HepG2 (cell line): ENCODE results near the gene PLIN5. TPM values are rescaled to one million over a fixed set of nuclear protein-coding genes. Genes with fewer than 3 reads are reported as not detected.

Experiments
- CSRNP2 ChIP-seq: sonication (generic); formaldehyde crosslinking; conservative IDR thresholded peaks from 2 replicates; pipeline ENCODE4 v1.8.0; 2022; ENCODE audit warnings: low read depth, missing genetic modification reagents
- DMTF1 ChIP-seq: sonication (generic); formaldehyde crosslinking; IDR thresholded peaks from 2 replicates; pipeline ENCODE4 v1.4.0; 2020; ENCODE audit warnings: mild to moderate bottlenecking, missing genetic modification reagents
- HNRNPH1 ChIP-seq: fragments of 200-400 bp; formaldehyde crosslinking; optimal IDR thresholded peaks from 2 replicates; pipeline ENCODE3; 2017; ENCODE audit warnings: mild to moderate bottlenecking, low read depth, low read length
- HNRNPK ChIP-seq: fragments of 200-400 bp; formaldehyde crosslinking; IDR thresholded peaks from 2 replicates; pipeline ENCODE4 v1.6.1; 2018; ENCODE audit warnings: low read length, low read depth, moderate library complexity, mild to moderate bottlenecking; ENCODE audit not compliant: poor library complexity, severe bottlenecking
- PAX8 ChIP-seq: sonication (generic); formaldehyde crosslinking; IDR thresholded peaks from 2 replicates; pipeline ENCODE4 v1.8.0; 2022; ENCODE audit warnings: mild to moderate bottlenecking, missing genetic modification reagents, borderline replicate concordance
- TARDBP ChIP-seq: sonication (generic); formaldehyde crosslinking; IDR thresholded peaks from 2 replicates; pipeline ENCODE4 v1.8.0; 2022; ENCODE audit warnings: mild to moderate bottlenecking, missing genetic modification reagents
- ZFYVE20 ChIP-seq: sonication (generic); formaldehyde crosslinking; IDR thresholded peaks from 2 replicates; pipeline ENCODE4 v1.8.0; 2023; ENCODE audit warnings: low read depth, mild to moderate bottlenecking, moderate library complexity, missing genetic modification reagents, borderline replicate concordance
- ZNF24 ChIP-seq: fragments of 450-650 bp; IDR thresholded peaks from 2 replicates; pipeline ENCODE4 v1.6.1; 2017; ENCODE audit warnings: antibody characterized with exemption, mild to moderate bottlenecking
- ZNF678 ChIP-seq: sonication (generic); formaldehyde crosslinking; IDR thresholded peaks from 2 replicates; pipeline ENCODE4 v1.4.0; 2020; ENCODE audit warnings: mild to moderate bottlenecking, missing genetic modification reagents
- polyA plus RNA-seq, 8 experiments: library from polyadenylated mRNA; depleted of rRNA in 3 of 8; stranded (reverse) in 7 of 8; unstranded in 1 of 8; fragments of >200 nt; fragmentation: Illumina TruSeq in 4 of 8; extraction: Trizol in 4 of 8; gene quantifications; 2 replicates each; pipeline versions ENCODE4 v1.2.1 to v1.2.3, GENCODE V29; 2011 to 2016; ENCODE audit warnings: low read depth in 4 of 8, missing spikeins in 1 of 8, mixed read lengths in 1 of 8; ENCODE audit not compliant: insufficient read depth in 1 of 8
- total RNA-seq, 5 experiments: library from RNA; depleted of rRNA; stranded (reverse); fragments of >200 nt; fragmentation: Illumina TruSeq; extraction: Trizol; gene quantifications; 2 replicates each; pipeline ENCODE4 v1.2.3, GENCODE V29; 2016; ENCODE audit warnings: low read depth in 1 of 5
- TF ChIP-seq, protein P1 (sequence below): sonication (generic); formaldehyde crosslinking; IDR thresholded peaks from 2 replicates; pipeline ENCODE4 v1.4.0; 2020; ENCODE audit warnings: missing genetic modification reagents
- TF ChIP-seq, protein P2 (sequence below): sonication (generic); formaldehyde crosslinking; IDR thresholded peaks from 2 replicates; pipeline ENCODE4 v1.4.0; 2020; ENCODE audit warnings: missing genetic modification reagents
- TF ChIP-seq, protein P3 (sequence below): fragments of 450-650 bp; IDR thresholded peaks from 2 replicates; pipeline ENCODE4 v1.6.1; 2017; ENCODE audit warnings: mild to moderate bottlenecking

Gene PLIN5
- total and polyA plus RNA-seq, 2 of the 13 experiments (the other 11 are each of a cell fraction or from before 2014, with no cell fraction given): 1.8 to 4.8 TPM

DNA sequence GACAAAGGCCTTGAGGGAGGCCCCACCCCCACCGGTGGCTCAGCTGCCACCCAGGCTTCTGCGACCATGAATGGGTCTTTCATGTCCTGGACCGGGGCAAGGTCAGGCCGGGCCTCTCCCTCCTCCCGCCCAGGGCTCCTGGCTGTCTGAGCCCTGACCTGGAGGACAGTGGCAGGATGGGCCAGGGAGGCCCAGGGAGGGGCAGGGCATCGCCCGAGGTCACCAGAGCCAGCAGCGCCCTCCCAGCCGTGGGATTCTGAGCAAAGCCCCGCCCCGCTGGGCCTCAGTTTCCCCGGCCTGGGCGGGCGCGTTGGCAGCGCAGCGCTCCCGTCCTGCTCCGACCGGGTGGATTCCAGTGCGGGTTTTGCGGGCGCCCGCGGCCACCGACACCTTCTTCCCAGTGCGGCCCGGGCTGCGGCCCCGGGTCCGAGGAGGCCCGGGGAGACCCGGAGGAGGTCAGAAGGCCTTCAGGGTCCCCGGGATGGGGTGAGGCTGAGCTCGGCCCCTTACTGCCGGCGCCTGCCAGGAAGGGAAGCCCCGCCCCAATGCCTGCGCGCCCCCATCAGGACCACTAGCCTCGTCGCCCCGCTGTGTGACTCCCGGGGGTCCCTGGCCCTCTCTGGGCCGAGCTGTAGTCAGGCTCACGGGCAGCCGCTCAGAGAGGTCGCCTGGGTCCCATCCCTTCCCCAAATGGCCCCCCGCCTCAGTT, 49.1 kb upstream of the PLIN5 start (continued):
- TF ChIP-seq, protein P1, sequence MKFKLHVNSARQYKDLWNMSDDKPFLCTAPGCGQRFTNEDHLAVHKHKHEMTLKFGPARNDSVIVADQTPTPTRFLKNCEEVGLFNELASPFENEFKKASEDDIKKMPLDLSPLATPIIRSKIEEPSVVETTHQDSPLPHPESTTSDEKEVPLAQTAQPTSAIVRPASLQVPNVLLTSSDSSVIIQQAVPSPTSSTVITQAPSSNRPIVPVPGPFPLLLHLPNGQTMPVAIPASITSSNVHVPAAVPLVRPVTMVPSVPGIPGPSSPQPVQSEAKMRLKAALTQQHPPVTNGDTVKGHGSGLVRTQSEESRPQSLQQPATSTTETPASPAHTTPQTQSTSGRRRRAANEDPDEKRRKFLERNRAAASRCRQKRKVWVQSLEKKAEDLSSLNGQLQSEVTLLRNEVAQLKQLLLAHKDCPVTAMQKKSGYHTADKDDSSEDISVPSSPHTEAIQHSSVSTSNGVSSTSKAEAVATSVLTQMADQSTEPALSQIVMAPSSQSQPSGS (CRISPR knock-in tag): peak; percentile 29; the same call in 1 of the 2 replicates
- TF ChIP-seq, protein P2, sequence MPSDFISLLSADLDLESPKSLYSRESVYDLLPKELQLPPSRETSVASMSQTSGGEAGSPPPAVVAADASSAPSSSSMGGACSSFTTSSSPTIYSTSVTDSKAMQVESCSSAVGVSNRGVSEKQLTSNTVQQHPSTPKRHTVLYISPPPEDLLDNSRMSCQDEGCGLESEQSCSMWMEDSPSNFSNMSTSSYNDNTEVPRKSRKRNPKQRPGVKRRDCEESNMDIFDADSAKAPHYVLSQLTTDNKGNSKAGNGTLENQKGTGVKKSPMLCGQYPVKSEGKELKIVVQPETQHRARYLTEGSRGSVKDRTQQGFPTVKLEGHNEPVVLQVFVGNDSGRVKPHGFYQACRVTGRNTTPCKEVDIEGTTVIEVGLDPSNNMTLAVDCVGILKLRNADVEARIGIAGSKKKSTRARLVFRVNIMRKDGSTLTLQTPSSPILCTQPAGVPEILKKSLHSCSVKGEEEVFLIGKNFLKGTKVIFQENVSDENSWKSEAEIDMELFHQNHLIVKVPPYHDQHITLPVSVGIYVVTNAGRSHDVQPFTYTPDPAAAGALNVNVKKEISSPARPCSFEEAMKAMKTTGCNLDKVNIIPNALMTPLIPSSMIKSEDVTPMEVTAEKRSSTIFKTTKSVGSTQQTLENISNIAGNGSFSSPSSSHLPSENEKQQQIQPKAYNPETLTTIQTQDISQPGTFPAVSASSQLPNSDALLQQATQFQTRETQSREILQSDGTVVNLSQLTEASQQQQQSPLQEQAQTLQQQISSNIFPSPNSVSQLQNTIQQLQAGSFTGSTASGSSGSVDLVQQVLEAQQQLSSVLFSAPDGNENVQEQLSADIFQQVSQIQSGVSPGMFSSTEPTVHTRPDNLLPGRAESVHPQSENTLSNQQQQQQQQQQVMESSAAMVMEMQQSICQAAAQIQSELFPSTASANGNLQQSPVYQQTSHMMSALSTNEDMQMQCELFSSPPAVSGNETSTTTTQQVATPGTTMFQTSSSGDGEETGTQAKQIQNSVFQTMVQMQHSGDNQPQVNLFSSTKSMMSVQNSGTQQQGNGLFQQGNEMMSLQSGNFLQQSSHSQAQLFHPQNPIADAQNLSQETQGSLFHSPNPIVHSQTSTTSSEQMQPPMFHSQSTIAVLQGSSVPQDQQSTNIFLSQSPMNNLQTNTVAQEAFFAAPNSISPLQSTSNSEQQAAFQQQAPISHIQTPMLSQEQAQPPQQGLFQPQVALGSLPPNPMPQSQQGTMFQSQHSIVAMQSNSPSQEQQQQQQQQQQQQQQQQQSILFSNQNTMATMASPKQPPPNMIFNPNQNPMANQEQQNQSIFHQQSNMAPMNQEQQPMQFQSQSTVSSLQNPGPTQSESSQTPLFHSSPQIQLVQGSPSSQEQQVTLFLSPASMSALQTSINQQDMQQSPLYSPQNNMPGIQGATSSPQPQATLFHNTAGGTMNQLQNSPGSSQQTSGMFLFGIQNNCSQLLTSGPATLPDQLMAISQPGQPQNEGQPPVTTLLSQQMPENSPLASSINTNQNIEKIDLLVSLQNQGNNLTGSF: peak; percentile 24; the same call in 1 of the 2 replicates
- TF ChIP-seq ZNF678 (0 out of 2 replicates have a peak, but pooled peaks have one; percentile 34), ZNF24 (no peak), CSRNP2 (no peak), HNRNPK (peak; percentile 54), HNRNPH1 (no peak), PAX8 (CRISPR knock-in tag) (0 out of 2 replicates have a peak, but pooled peaks have one; percentile 46), ZFYVE20 (no peak), DMTF1 (CRISPR knock-in tag) (no peak), TARDBP (CRISPR knock-in tag) (peak; percentile 69)
- TF ChIP-seq, protein P3, sequence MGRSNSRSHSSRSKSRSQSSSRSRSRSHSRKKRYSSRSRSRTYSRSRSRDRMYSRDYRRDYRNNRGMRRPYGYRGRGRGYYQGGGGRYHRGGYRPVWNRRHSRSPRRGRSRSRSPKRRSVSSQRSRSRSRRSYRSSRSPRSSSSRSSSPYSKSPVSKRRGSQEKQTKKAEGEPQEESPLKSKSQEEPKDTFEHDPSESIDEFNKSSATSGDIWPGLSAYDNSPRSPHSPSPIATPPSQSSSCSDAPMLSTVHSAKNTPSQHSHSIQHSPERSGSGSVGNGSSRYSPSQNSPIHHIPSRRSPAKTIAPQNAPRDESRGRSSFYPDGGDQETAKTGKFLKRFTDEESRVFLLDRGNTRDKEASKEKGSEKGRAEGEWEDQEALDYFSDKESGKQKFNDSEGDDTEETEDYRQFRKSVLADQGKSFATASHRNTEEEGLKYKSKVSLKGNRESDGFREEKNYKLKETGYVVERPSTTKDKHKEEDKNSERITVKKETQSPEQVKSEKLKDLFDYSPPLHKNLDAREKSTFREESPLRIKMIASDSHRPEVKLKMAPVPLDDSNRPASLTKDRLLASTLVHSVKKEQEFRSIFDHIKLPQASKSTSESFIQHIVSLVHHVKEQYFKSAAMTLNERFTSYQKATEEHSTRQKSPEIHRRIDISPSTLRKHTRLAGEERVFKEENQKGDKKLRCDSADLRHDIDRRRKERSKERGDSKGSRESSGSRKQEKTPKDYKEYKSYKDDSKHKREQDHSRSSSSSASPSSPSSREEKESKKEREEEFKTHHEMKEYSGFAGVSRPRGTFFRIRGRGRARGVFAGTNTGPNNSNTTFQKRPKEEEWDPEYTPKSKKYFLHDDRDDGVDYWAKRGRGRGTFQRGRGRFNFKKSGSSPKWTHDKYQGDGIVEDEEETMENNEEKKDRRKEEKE: no peak
